ENCODE results near the gene ZFAND4. TPM values are rescaled to one million over a fixed set of nuclear protein-coding genes. Genes with fewer than 3 reads are reported as not detected.
"Not testable (repeated sequence)": the region's sequence is repeated elsewhere in the genome, so short reads cannot be mapped to it uniquely, and the experiment has no call there.

Gene ZFAND4
- total RNA-seq, 2 experiments from 2014 or later, result 16.5 to 18.5 TPM

- CTCF ChIA-PET, result interaction anchor here (0.7 to 0.9 kb wide), 3 partner anchors 15 to 70 kb away, joined by 3 to 5 read pairs (median 3); partner anchors contain the start of gene ZFAND4
- peaks cover 19% of the 10 kb centered on the region for H3K9me3 Mint-ChIP-seq
- peak overlapping the region; percentile 57 for H3K27ac Mint-ChIP-seq
- DNase-seq, result no peak
- POLR2A ChIA-PET, result no interaction called here
- peaks cover 69% of the 10 kb centered on the region for H3K36me3 Mint-ChIP-seq (ENCODE audit: low read depth)
- H3K4me3 Mint-ChIP-seq, result no peak overlapping the region
- H3K27me3 Mint-ChIP-seq, result no peaks in the 10 kb centered on the region
- H3K4me1 Mint-ChIP-seq, result peaks cover 50% of the 10 kb centered on the region
Measured at GRCh38 chr10:45657033-45657926, 15.3 kb downstream of the ZFAND4 start.

GRCh38 chr10:45655219-45655618 lies 17.4 kb downstream of the ZFAND4 start:
- H3K4me3 Mint-ChIP-seq, result no peak overlapping the region
- peaks cover 37% of the 10 kb centered on the region for H3K4me1 Mint-ChIP-seq
- no peaks in the 10 kb centered on the region for H3K27me3 Mint-ChIP-seq
- peaks cover 50% of the 10 kb centered on the region for H3K36me3 Mint-ChIP-seq (ENCODE audit: low read depth)
- ChIA-PET POLR2A (no interaction called here), CTCF (interaction anchor here (1.0 kb wide), 1 partner anchor 194 kb away, joined by 3 read pairs; no protein-coding TSS in a partner anchor)
- H3K27ac Mint-ChIP-seq, result peak overlapping the region; percentile 6
- peaks cover 8% of the 10 kb centered on the region for H3K9me3 Mint-ChIP-seq
- DNase-seq, result no peak

- Mint-ChIP-seq H3K36me3 (ENCODE audit: low read depth) (peaks cover 45% of the 10 kb centered on the region), H3K4me1 (peaks cover 36% of the 10 kb centered on the region)
- not testable (repeated sequence) for DNase-seq, H3K4me3 Mint-ChIP-seq, H3K27ac Mint-ChIP-seq, H3K27me3 Mint-ChIP-seq, H3K9me3 Mint-ChIP-seq
- CTCF ChIA-PET, result interaction anchor here (1.3 kb wide), 1 partner anchor 9 kb away, joined by 5 read pairs; no protein-coding TSS in a partner anchor
- POLR2A ChIA-PET, result interaction anchor here (0.7 to 0.8 kb wide), 2 partner anchors 75 to 426 kb away, joined by 3 read pairs; no protein-coding TSS in a partner anchor
Measured at GRCh38 chr10:45654753-45655141, 17.8 kb downstream of the ZFAND4 start.

GRCh38 chr10:45653454-45653853 lies 19.1 kb downstream of the ZFAND4 start:
- Mint-ChIP-seq H3K36me3 (ENCODE audit: low read depth) (peaks cover 35% of the 10 kb centered on the region), H3K4me3 (no peak overlapping the region), H3K27ac (no peak overlapping the region), H3K9me3 (peaks cover 5% of the 10 kb centered on the region), H3K4me1 (peaks cover 28% of the 10 kb centered on the region), H3K27me3 (no peaks in the 10 kb centered on the region)
- POLR2A ChIA-PET, result no interaction called here
- CTCF ChIA-PET, result no interaction called here
- DNase-seq, result no peak

- H3K4me1 Mint-ChIP-seq, result peaks cover 23% of the 10 kb centered on the region
- H3K4me3 Mint-ChIP-seq, result no peak overlapping the region
- ChIA-PET POLR2A (no interaction called here), CTCF (no interaction called here)
- peaks cover 1% of the 10 kb centered on the region for H3K9me3 Mint-ChIP-seq
- no peaks in the 10 kb centered on the region for H3K27me3 Mint-ChIP-seq
- H3K27ac Mint-ChIP-seq, result no peak overlapping the region
- no peak for DNase-seq
- H3K36me3 Mint-ChIP-seq (ENCODE audit: low read depth), result peaks cover 34% of the 10 kb centered on the region
Measured at GRCh38 chr10:45652511-45652910, 20.1 kb downstream of the ZFAND4 start.

GRCh38 chr10:45649296-45649695 lies 23.3 kb downstream of the ZFAND4 start:
- H3K27me3 Mint-ChIP-seq, result no peaks in the 10 kb centered on the region
- CTCF ChIA-PET, result no interaction called here
- H3K36me3 Mint-ChIP-seq (ENCODE audit: low read depth), result peaks cover 15% of the 10 kb centered on the region
- no peak overlapping the region for H3K4me3 Mint-ChIP-seq
- DNase-seq, result no peak
- POLR2A ChIA-PET, result no interaction called here
- H3K9me3 Mint-ChIP-seq, result no peaks in the 10 kb centered on the region
- peaks cover 2% of the 10 kb centered on the region for H3K4me1 Mint-ChIP-seq
- no peak overlapping the region for H3K27ac Mint-ChIP-seq

GRCh38 chr10:45647118-45647517 lies 25.5 kb downstream of the ZFAND4 start:
- CTCF ChIA-PET, result interaction anchor here (0.6 to 1.1 kb wide), 3 partner anchors 9 to 407 kb away, joined by 3 to 5 read pairs (median 4); no protein-coding TSS in a partner anchor
- no peaks in the 10 kb centered on the region for H3K4me1 Mint-ChIP-seq

GRCh38 chr10:45646384-45647050 lies 26.1 kb downstream of the ZFAND4 start:
- H3K27me3 Mint-ChIP-seq, result no peaks in the 10 kb centered on the region
- ChIA-PET POLR2A (no interaction called here), CTCF (interaction anchor here (0.6 to 1.1 kb wide), 4 partner anchors 8 to 407 kb away, joined by 3 to 5 read pairs (median 4); no protein-coding TSS in a partner anchor)
- no peak overlapping the region for H3K4me3 Mint-ChIP-seq
- H3K4me1 Mint-ChIP-seq, result no peaks in the 10 kb centered on the region
- peaks cover 14% of the 10 kb centered on the region for H3K36me3 Mint-ChIP-seq (ENCODE audit: low read depth)
- no peak for DNase-seq
- H3K27ac Mint-ChIP-seq, result no peak overlapping the region
- H3K9me3 Mint-ChIP-seq, result no peaks in the 10 kb centered on the region

More at GRCh38 chr10:45647118-45647517, 25.5 kb downstream of the ZFAND4 start:
- POLR2A ChIA-PET, result no interaction called here
- no peaks in the 10 kb centered on the region for H3K27me3 Mint-ChIP-seq
- H3K4me3 Mint-ChIP-seq, result no peak overlapping the region
- no peak overlapping the region for H3K27ac Mint-ChIP-seq
- DNase-seq, result no peak
- peaks cover 14% of the 10 kb centered on the region for H3K36me3 Mint-ChIP-seq (ENCODE audit: low read depth)
- H3K9me3 Mint-ChIP-seq, result no peaks in the 10 kb centered on the region

- H3K27ac Mint-ChIP-seq, result no peak overlapping the region
- CTCF ChIA-PET, result no interaction called here
- POLR2A ChIA-PET, result no interaction called here
- H3K36me3 Mint-ChIP-seq (ENCODE audit: low read depth), result peaks cover 19% of the 10 kb centered on the region
- no peaks in the 10 kb centered on the region for H3K9me3 Mint-ChIP-seq
- no peak overlapping the region for H3K4me3 Mint-ChIP-seq
- DNase-seq, result no peak
- no peaks in the 10 kb centered on the region for H3K4me1 Mint-ChIP-seq
- no peaks in the 10 kb centered on the region for H3K27me3 Mint-ChIP-seq
Measured at GRCh38 chr10:45644527-45644926, 28.0 kb downstream of the ZFAND4 start.

GRCh38 chr10:45640941-45641340 lies 31.6 kb downstream of the ZFAND4 start:
- no peaks in the 10 kb centered on the region for H3K4me1 Mint-ChIP-seq
- H3K4me3 Mint-ChIP-seq, result no peak overlapping the region
- ChIA-PET POLR2A (no interaction called here), CTCF (no interaction called here)
- DNase-seq, result no peak
- no peaks in the 10 kb centered on the region for H3K27me3 Mint-ChIP-seq
- peaks cover 21% of the 10 kb centered on the region for H3K36me3 Mint-ChIP-seq (ENCODE audit: low read depth)
- no peaks in the 10 kb centered on the region for H3K9me3 Mint-ChIP-seq
- H3K27ac Mint-ChIP-seq, result no peak overlapping the region

- Mint-ChIP-seq H3K9me3 (no peaks in the 10 kb centered on the region), H3K27me3 (no peaks in the 10 kb centered on the region), H3K36me3 (ENCODE audit: low read depth) (peaks cover 21% of the 10 kb centered on the region), H3K4me3 (no peak overlapping the region), H3K27ac (no peak overlapping the region), H3K4me1 (no peaks in the 10 kb centered on the region)
- POLR2A ChIA-PET, result no interaction called here
- no peak for DNase-seq
- CTCF ChIA-PET, result interaction anchor here (1.0 kb wide), 1 partner anchor 25 kb away, joined by 3 read pairs; no protein-coding TSS in a partner anchor
Measured at GRCh38 chr10:45640049-45640448, 32.5 kb downstream of the ZFAND4 start.

- CTCF ChIA-PET, result interaction anchor here (0.5 kb wide), 1 partner anchor 13 kb away, joined by 3 read pairs; no protein-coding TSS in a partner anchor
Measured at GRCh38 chr10:45627412-45628048, 45.0 kb downstream of the ZFAND4 start.

GRCh38 chr10:45625879-45626278 lies 46.7 kb downstream of the ZFAND4 start:
- H3K9me3 Mint-ChIP-seq, result no peaks in the 10 kb centered on the region
- no peak for DNase-seq
- POLR2A ChIA-PET, result no interaction called here
- no peak overlapping the region for H3K4me3 Mint-ChIP-seq
- CTCF ChIA-PET, result no interaction called here
- peaks cover 21% of the 10 kb centered on the region for H3K36me3 Mint-ChIP-seq (ENCODE audit: low read depth)
- no peak overlapping the region for H3K27ac Mint-ChIP-seq
- H3K27me3 Mint-ChIP-seq, result no peaks in the 10 kb centered on the region
- no peaks in the 10 kb centered on the region for H3K4me1 Mint-ChIP-seq

More at GRCh38 chr10:45627412-45628048, 45.0 kb downstream of the ZFAND4 start:
- Mint-ChIP-seq H3K4me1 (no peaks in the 10 kb centered on the region), H3K27ac (no peak overlapping the region), H3K36me3 (ENCODE audit: low read depth) (peaks cover 14% of the 10 kb centered on the region), H3K4me3 (no peak overlapping the region), H3K27me3 (no peaks in the 10 kb centered on the region), H3K9me3 (no peaks in the 10 kb centered on the region)
- POLR2A ChIA-PET, result no interaction called here
- DNase-seq, result no peak
